A549 (cell line): Measurements from ENCODE around the gene SH3PXD2A. TPM values are rescaled to one million over a fixed set of nuclear protein-coding genes. Genes with fewer than 3 reads are reported as not detected.

Experiments used
- ATAC-seq, 2 experiments: fragments of 200-7000 bp in 1 of 2; fragments of >200 bp in 1 of 2; cut with Nextera tagmentation in 1 of 2; cut with Tn5 transposase in 1 of 2; 3 replicates each; pipeline versions ENCODE4 v1.8.0 to v1.9.1; 2018 to 2020; ENCODE audit warnings: mild to moderate bottlenecking in 1 of 2, moderate library complexity in 1 of 2
- CTCF ChIA-PET: fragments of 300-600 bp; sonication (Branson Sonifier 250); formaldehyde crosslinking; extraction: SDS; loops from one replicate; lab custom pipeline; 2021; ENCODE audit warnings: antibody characterized with exemption, inconsistent platforms; lab: Yijun Ruan, JAX
- POLR2A ChIA-PET: fragments of 350-600 bp; formaldehyde crosslinking; extraction: SDS; loops from one replicate; lab custom pipeline; 2021; ENCODE audit warnings: antibody characterized with exemption, inconsistent platforms; lab: Yijun Ruan, JAX
- DNase-seq, 2 experiments: peaks; one replicate each; pipeline versions ENCODE4 v3.0.0 to v3.0.0-alpha.2; 2011 to 2016; ENCODE audit warnings: low read depth in 1 of 2, low spot score in 1 of 2
- FAIRE-seq: peaks from 2 replicates; lab custom pipeline; 2011; peaks lifted over from hg19 to GRCh38; lab: Jason Lieb, UNC
- H3K27ac ChIP-seq, 2 experiments: fragments of >200 bp; sonication (Bioruptor Twin); formaldehyde crosslinking; 3 replicates each; pipeline ENCODE4 v1.5.1; 2016 to 2017
- H3K4me1 ChIP-seq: fragments of >200 bp; sonication (Bioruptor Twin); formaldehyde crosslinking; 3 replicates; pipeline ENCODE4 v1.6.1; 2016
- H3K4me2 ChIP-seq: fragments of >200 bp; sonication (Bioruptor Twin); formaldehyde crosslinking; 3 replicates; pipeline ENCODE4 v1.6.1; 2016
- H3K4me3 ChIP-seq: fragments of >200 bp; sonication (Bioruptor Twin); formaldehyde crosslinking; 3 replicates; pipeline ENCODE4 v1.5.1; 2016
- H3K9me3 ChIP-seq: fragments of >200 bp; sonication (Bioruptor Twin); formaldehyde crosslinking; 3 replicates; pipeline ENCODE4 v1.6.1; 2016
- BHLHE40 ChIP-seq: IDR thresholded peaks from 2 replicates; pipeline ENCODE4 v1.6.1; 2012; ENCODE audit warnings: low read depth, low read length, inconsistent platforms
- CBX8 ChIP-seq: fragments of 200-600 bp; sonication (generic); IDR thresholded peaks from 2 replicates; pipeline ENCODE4 v1.6.1; 2016
- CEBPB ChIP-seq, 2 experiments: fragments of >200 bp in 1 of 2; sonication (Bioruptor Twin) in 1 of 2; formaldehyde crosslinking in 1 of 2; IDR thresholded peaks; 2 replicates each; pipeline ENCODE4 v1.6.1; 2012 to 2016
- EHMT2 ChIP-seq: fragments of 200-600 bp; sonication (generic); IDR thresholded peaks from 2 replicates; pipeline ENCODE4 v1.6.1; 2016; ENCODE audit warnings: antibody characterized with exemption, low read depth, mild to moderate bottlenecking, moderate library complexity
- ESRRA ChIP-seq: fragments of 150-350 bp; IDR thresholded peaks from 2 replicates; pipeline ENCODE4 v1.6.1; 2014; ENCODE audit warnings: mild to moderate bottlenecking, low read length, borderline replicate concordance
- GATA3 ChIP-seq: IDR thresholded peaks from 2 replicates; pipeline ENCODE4 v1.6.1; 2012; ENCODE audit warnings: borderline replicate concordance
- HEYL ChIP-seq: fragments of 250-450 bp; sonication (Bioruptor Pico); IDR thresholded peaks from 2 replicates; pipeline ENCODE4 v1.8.0; 2021; ENCODE audit warnings: mild to moderate bottlenecking, moderate library complexity
- HOXA7 ChIP-seq: fragments of 250-450 bp; sonication (Bioruptor Pico); IDR thresholded peaks from 2 replicates; pipeline ENCODE4 v1.5.0; 2020; ENCODE audit warnings: mild to moderate bottlenecking, moderate library complexity
- KDM1A ChIP-seq: fragments of 200-600 bp; sonication (generic); IDR thresholded peaks from 2 replicates; pipeline ENCODE4 v1.6.1; 2016; ENCODE audit warnings: low read depth, mild to moderate bottlenecking
- MYC ChIP-seq: IDR thresholded peaks from 2 replicates; pipeline ENCODE4 v1.6.1; 2012; ENCODE audit warnings: mild to moderate bottlenecking, inconsistent platforms, low read length, improper control_type of control experiment, borderline replicate concordance
- NR3C1 ChIP-seq: fragments of >200 bp; sonication (Bioruptor Twin); formaldehyde crosslinking; IDR thresholded peaks from 3 replicates; pipeline ENCODE4 v1.6.1; 2017
- POLR2A ChIP-seq: IDR thresholded peaks from 2 replicates; pipeline ENCODE4 v1.6.1; 2012; ENCODE audit warnings: mild to moderate bottlenecking, low read length
- RARB ChIP-seq: fragments of 250-450 bp; sonication (Bioruptor Pico); IDR thresholded peaks from 2 replicates; pipeline ENCODE4 v1.8.0; 2021; ENCODE audit warnings: mild to moderate bottlenecking, moderate library complexity
- SREBF2 ChIP-seq: fragments of 450-650 bp; IDR thresholded peaks from 2 replicates; pipeline ENCODE4 v1.6.1; 2014; ENCODE audit warnings: mild to moderate bottlenecking, moderate library complexity
- TFCP2L1 ChIP-seq: fragments of 250-450 bp; sonication (Bioruptor Pico); IDR thresholded peaks from 2 replicates; pipeline ENCODE4 v1.5.0; 2021; ENCODE audit warnings: mild to moderate bottlenecking
- ZC3H11A ChIP-seq: fragments of 450-650 bp; IDR thresholded peaks from 2 replicates; pipeline ENCODE4 v1.6.1; 2014; ENCODE audit warnings: antibody characterized with exemption, mild to moderate bottlenecking
- ZSCAN20 ChIP-seq: fragments of 250-450 bp; sonication (Bioruptor Pico); IDR thresholded peaks from 2 replicates; pipeline ENCODE4 v1.8.0; 2022; ENCODE audit warnings: mild to moderate bottlenecking, moderate library complexity
- WGBS: methylation state at CpG from one replicate; pipeline ENCODE4 v1.1.6; 2017; ENCODE audit errors: missing lambda C conversion rate; 5-methylcytosine and 5-hydroxymethylcytosine counted together
- polyA plus RNA-seq, 4 experiments: library from polyadenylated mRNA; depleted of rRNA in 3 of 4; stranded (reverse); fragments of >200 nt; fragmentation: RNase III in 1 of 4; extraction: RNeasy Plus Mini Kit Qiagen cat#74134 plus additional on column Dnase treatment in 1 of 4; gene quantifications; 2 replicates in 3 of 4; 3 replicates in 1 of 4; pipeline ENCODE4 v1.2.3, GENCODE V29; 2011 to 2017
- TF ChIP-seq, protein P1 (sequence below): fragments of >200 bp; sonication (Bioruptor Twin); formaldehyde crosslinking; IDR thresholded peaks from 3 replicates; pipeline ENCODE4 v1.6.1; 2016
- TF ChIP-seq, protein P2 (sequence below): fragments of >200 bp; sonication (Bioruptor Twin); formaldehyde crosslinking; IDR thresholded peaks from 3 replicates; pipeline ENCODE4 v1.5.1; 2016
- TF ChIP-seq, protein P3 (sequence below): fragments of 450-650 bp; IDR thresholded peaks from 2 replicates; pipeline ENCODE4 v1.6.1; 2014; ENCODE audit warnings: antibody characterized with exemption
- TF ChIP-seq, protein P4 (sequence below): IDR thresholded peaks from 2 replicates; pipeline ENCODE4 v1.6.1; 2012
- TF ChIP-seq, protein P5 (sequence below): fragments of 150-350 bp; IDR thresholded peaks from 2 replicates; pipeline ENCODE4 v1.6.1; 2014; ENCODE audit warnings: low read depth, mild to moderate bottlenecking, low read length

SH3PXD2A gene
- polyA plus RNA-seq, 2 of the 4 experiments (the other 2 are of a cell fraction) = 2.4 to 3.9 TPM

DNA sequence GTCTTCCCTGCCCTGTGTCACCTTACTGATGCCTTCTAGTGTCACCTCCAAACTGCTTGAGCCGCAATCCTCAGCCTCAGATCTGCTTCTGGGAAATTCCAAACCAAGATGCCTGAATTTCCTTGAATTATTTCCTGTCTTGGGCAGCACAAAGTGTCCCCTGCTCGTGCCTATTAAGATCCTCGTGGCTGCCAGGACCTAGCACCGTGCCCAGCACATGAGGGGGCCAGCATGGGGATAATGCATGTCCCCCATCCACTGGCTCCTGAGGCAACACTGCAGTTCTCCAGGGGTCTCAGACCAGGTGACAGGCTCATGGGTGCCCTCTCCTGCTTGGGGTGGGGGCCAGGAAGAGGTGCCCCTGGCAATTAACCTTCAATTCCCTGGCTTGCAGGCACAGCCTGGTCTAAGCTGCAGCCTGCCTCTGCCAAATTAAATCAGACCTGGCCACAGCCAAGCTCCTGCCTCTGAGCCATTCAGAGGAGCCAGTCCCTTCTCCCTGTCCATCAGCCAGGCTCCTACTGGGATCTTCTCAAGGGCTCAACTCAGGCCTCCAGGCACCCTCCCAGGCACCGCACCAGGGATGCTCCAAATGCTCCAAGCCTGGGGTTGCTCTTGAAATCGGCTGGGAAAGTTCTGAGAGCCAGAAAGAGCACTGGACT, 146.6 kb downstream of the SH3PXD2A start:
- POLR2A ChIA-PET = no interaction called here
- DNase-seq = no peak
- Histone ChIP-seq H3K4me3 (no peak overlapping the region), H3K9me3 (no peaks in the 10 kb centered on the region), H3K4me2 (no peak overlapping the region), H3K4me1 (0 out of 3 replicates have a peak, but pooled peaks cover 6% of the 10 kb centered on the region), H3K27ac (no peak overlapping the region)
- 74% methylated on average over 6 of the region's 6 CpGs for WGBS
- no peak for FAIRE-seq
- ATAC-seq = no peak
- CTCF ChIA-PET = interaction anchor here (0.5 to 14.5 kb wide), 6 partner anchors 10 to 174 kb away, joined by 3 to 321 read pairs (median 32); partner anchors contain the start of gene SH3PXD2A
- TF ChIP-seq NR3C1 = no peak
- no peak for TF ChIP-seq ZSCAN20 (CRISPR knock-in tag)
- TF ChIP-seq BHLHE40 = no peak
- TF ChIP-seq, protein P1, sequence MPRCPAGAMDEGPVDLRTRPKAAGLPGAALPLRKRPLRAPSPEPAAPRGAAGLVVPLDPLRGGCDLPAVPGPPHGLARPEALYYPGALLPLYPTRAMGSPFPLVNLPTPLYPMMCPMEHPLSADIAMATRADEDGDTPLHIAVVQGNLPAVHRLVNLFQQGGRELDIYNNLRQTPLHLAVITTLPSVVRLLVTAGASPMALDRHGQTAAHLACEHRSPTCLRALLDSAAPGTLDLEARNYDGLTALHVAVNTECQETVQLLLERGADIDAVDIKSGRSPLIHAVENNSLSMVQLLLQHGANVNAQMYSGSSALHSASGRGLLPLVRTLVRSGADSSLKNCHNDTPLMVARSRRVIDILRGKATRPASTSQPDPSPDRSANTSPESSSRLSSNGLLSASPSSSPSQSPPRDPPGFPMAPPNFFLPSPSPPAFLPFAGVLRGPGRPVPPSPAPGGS = no peak
- no peak for TF ChIP-seq HOXA7
- no peak for TF ChIP-seq SREBF2
- no peak for TF ChIP-seq ESRRA
- no peak for TF ChIP-seq MYC
- TF ChIP-seq CBX8 = no peak
- no peak for TF ChIP-seq EHMT2
- TF ChIP-seq HEYL (CRISPR knock-in tag) = no peak
- TF ChIP-seq TFCP2L1 (CRISPR knock-in tag) = no peak
- TF ChIP-seq, protein P2, sequence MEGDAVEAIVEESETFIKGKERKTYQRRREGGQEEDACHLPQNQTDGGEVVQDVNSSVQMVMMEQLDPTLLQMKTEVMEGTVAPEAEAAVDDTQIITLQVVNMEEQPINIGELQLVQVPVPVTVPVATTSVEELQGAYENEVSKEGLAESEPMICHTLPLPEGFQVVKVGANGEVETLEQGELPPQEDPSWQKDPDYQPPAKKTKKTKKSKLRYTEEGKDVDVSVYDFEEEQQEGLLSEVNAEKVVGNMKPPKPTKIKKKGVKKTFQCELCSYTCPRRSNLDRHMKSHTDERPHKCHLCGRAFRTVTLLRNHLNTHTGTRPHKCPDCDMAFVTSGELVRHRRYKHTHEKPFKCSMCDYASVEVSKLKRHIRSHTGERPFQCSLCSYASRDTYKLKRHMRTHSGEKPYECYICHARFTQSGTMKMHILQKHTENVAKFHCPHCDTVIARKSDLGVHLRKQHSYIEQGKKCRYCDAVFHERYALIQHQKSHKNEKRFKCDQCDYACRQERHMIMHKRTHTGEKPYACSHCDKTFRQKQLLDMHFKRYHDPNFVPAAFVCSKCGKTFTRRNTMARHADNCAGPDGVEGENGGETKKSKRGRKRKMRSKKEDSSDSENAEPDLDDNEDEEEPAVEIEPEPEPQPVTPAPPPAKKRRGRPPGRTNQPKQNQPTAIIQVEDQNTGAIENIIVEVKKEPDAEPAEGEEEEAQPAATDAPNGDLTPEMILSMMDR = no peak
- TF ChIP-seq, protein P3, sequence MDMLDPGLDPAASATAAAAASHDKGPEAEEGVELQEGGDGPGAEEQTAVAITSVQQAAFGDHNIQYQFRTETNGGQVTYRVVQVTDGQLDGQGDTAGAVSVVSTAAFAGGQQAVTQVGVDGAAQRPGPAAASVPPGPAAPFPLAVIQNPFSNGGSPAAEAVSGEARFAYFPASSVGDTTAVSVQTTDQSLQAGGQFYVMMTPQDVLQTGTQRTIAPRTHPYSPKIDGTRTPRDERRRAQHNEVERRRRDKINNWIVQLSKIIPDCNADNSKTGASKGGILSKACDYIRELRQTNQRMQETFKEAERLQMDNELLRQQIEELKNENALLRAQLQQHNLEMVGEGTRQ = no peak
- TF ChIP-seq, protein P4, sequence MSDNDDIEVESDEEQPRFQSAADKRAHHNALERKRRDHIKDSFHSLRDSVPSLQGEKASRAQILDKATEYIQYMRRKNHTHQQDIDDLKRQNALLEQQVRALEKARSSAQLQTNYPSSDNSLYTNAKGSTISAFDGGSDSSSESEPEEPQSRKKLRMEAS = no peak

DNA sequence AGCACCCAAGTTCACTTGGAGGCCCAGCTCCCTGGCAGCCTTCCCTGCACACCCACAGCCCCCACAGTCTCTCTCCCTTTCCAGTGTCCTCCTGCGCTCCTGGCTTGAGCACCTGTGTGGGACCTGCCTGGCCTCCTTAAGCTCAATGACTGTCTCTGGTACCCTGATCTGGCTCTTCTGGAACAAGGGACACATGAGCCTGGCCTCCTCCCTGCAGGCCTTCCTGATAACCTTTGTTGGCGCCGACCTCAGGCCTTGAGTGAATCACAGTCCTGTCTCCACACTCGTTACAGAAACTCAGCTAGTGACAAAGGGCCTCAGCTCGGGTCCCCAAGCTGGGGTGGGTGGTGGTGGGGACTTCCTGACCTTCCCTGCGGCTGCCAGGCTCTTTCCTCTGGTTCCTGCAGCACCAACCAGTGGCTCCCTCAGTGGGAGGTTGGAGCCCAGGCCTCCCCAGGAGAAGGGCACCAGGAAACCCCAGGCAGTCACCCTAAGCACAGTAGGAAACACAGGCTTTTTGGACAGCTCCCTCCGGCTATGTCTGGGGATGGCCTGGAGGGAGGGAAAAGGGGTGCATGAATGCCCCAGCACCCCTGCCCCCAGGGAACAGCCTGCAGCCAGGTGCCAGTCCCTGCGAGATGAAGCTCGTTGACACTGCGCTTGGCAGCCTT, 147.3 kb downstream of the SH3PXD2A start:
- Histone ChIP-seq H3K27ac (no peak overlapping the region), H3K4me1 (0 out of 3 replicates have a peak, but pooled peaks cover 6% of the 10 kb centered on the region), H3K9me3 (no peaks in the 10 kb centered on the region), H3K4me2 (no peak overlapping the region), H3K4me3 (no peak overlapping the region)
- no peak for TF ChIP-seq POLR2A
- TF ChIP-seq, protein P5, sequence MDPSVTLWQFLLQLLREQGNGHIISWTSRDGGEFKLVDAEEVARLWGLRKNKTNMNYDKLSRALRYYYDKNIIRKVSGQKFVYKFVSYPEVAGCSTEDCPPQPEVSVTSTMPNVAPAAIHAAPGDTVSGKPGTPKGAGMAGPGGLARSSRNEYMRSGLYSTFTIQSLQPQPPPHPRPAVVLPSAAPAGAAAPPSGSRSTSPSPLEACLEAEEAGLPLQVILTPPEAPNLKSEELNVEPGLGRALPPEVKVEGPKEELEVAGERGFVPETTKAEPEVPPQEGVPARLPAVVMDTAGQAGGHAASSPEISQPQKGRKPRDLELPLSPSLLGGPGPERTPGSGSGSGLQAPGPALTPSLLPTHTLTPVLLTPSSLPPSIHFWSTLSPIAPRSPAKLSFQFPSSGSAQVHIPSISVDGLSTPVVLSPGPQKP = no peak
- TF ChIP-seq CEBPB (IDR thresholded peaks at IDR 0.05) = no peak
- TF ChIP-seq GATA3 = no peak
- no peak for TF ChIP-seq KDM1A
- no peak for TF ChIP-seq RARB (CRISPR knock-in tag)
- TF ChIP-seq ZC3H11A = no peak
- FAIRE-seq (no peak), ATAC-seq (no peak), DNase-seq (no peak)
- WGBS = 88% methylated on average over 9 of the region's 10 CpGs
- CTCF ChIA-PET = interaction anchor here (0.5 to 14.5 kb wide), 6 partner anchors 10 to 175 kb away, joined by 3 to 321 read pairs (median 32); partner anchors contain the start of gene SH3PXD2A
- POLR2A ChIA-PET = no interaction called here
